ENCODE data around the gene TOE1. TPM values are rescaled to one million over a fixed set of nuclear protein-coding genes. Genes with fewer than 3 reads are reported as not detected.

TOE1 gene
- total RNA-seq, 2 experiments from 2014 or later = 22.1 to 30.2 TPM

- H4K20me1 ChIP-seq (ENCODE audit: insufficient read depth, low read length) = no peaks in the 10 kb centered on the region
- no peaks in the 10 kb centered on the region for H3K9me2 ChIP-seq (ENCODE audit: insufficient read depth, low read length)
- no peaks in the 10 kb centered on the region for H3K36me3 ChIP-seq (ENCODE audit: insufficient read depth, low read length)
- no peak overlapping the region for H3K4me2 ChIP-seq (ENCODE audit: low read length)
- no peak for DNase-seq (ENCODE audit: low spot score)
- BruUV-seq (replicated peaks) = no TSS peak
- no peaks in the 10 kb centered on the region for H3K4me1 ChIP-seq (ENCODE audit: insufficient read depth, low read length, poor library complexity, severe bottlenecking)
- no peak overlapping the region for H3K4me3 ChIP-seq (ENCODE audit: low read depth, low read length, poor library complexity, severe bottlenecking)
- no peaks in the 10 kb centered on the region for H3K79me2 ChIP-seq (ENCODE audit: insufficient read depth, low read depth, low read length)
- CTCF ChIA-PET (ENCODE audit: unreplicated experiment) = interaction anchor here (1.1 kb wide), 1 partner anchor 283 kb away, joined by 4 read pairs; no protein-coding TSS in a partner anchor
- TF ChIP-seq CTCF (conservative IDR thresholded peaks at IDR 0.05; ENCODE audit: low read length) = no peak
- TF ChIP-seq EZH2phosphoT487 (IDR thresholded peaks at IDR 0.05; ENCODE audit: borderline replicate concordance, low read depth, low read length) = no peak
- H3K9me3 ChIP-seq (ENCODE audit: low read length) = no peaks in the 10 kb centered on the region
- intact Hi-C loops (cut with micrococcal nuclease; ENCODE audit: unreplicated experiment) = no loop called here
- no peak overlapping the region for H2AFZ ChIP-seq (ENCODE audit: low read length)
- POLR2A ChIA-PET = interaction anchor here (0.5 to 1.7 kb wide), 2 partner anchors 225 to 286 kb away, joined by 4 to 5 read pairs; partner anchors contain the start of genes HECTD3 and UROD
- H3K27ac ChIP-seq (ENCODE audit: low read depth, low read length, poor library complexity, severe bottlenecking) = no peak overlapping the region
Measured at GRCh38 chr1:45297666-45298356, 42.2 kb upstream of the TOE1 start.

- no peak for DNase-seq (ENCODE audit: low spot score)
- Histone ChIP-seq H3K4me3 (ENCODE audit: low read depth, low read length, poor library complexity, severe bottlenecking) (no peak overlapping the region), H3K4me1 (ENCODE audit: insufficient read depth, low read length, poor library complexity, severe bottlenecking) (peaks cover under 1% of the 10 kb centered on the region), H4K20me1 (ENCODE audit: insufficient read depth, low read length) (no peaks in the 10 kb centered on the region), H3K27ac (ENCODE audit: low read depth, low read length, poor library complexity, severe bottlenecking) (no peak overlapping the region), H3K9me3 (ENCODE audit: low read length) (no peaks in the 10 kb centered on the region), H3K9me2 (ENCODE audit: insufficient read depth, low read length) (no peaks in the 10 kb centered on the region), H3K36me3 (ENCODE audit: insufficient read depth, low read length) (no peaks in the 10 kb centered on the region), H2AFZ (ENCODE audit: low read length) (no peak overlapping the region), H3K79me2 (ENCODE audit: insufficient read depth, low read depth, low read length) (no peaks in the 10 kb centered on the region), H3K4me2 (ENCODE audit: low read length) (no peak overlapping the region)
- POLR2A ChIA-PET = no interaction called here
- intact Hi-C loops (cut with micrococcal nuclease; ENCODE audit: unreplicated experiment) = no loop called here
- CTCF ChIA-PET (ENCODE audit: unreplicated experiment) = interaction anchor here (0.6 to 1.7 kb wide), 4 partner anchors 203 to 289 kb away, joined by 3 to 5 read pairs (median 3); partner anchors contain the start of gene UROD
- BruUV-seq (replicated peaks) = no TSS peak
- TF ChIP-seq EZH2phosphoT487 (IDR thresholded peaks at IDR 0.05; ENCODE audit: borderline replicate concordance, low read depth, low read length) (no peak), CTCF (conservative IDR thresholded peaks at IDR 0.05; ENCODE audit: low read length) (no peak)
Measured at GRCh38 chr1:45299296-45299695, 40.7 kb upstream of the TOE1 start.

Measured in OCI-LY7 (cell line).